ENCODE data around the gene TC2N. TPM values are rescaled to one million over a fixed set of nuclear protein-coding genes. Genes with fewer than 3 reads are reported as not detected.

TC2N gene
- total RNA-seq, 6 experiments from 2014 or later, result 0.10 to 0.71 (median 0.33) TPM

GRCh38 chr14:91904956-91905645 lies 37.8 kb upstream of the TC2N start:
- no peak for DNase-seq
- Mint-ChIP-seq H3K4me1 (ENCODE audit: low read depth) (no peaks in the 10 kb centered on the region; the same call in 1 of the 2 replicates), H3K4me3 (no peak overlapping the region), H3K9me3 (no peaks in the 10 kb centered on the region), H3K27me3 (ENCODE audit: insufficient read depth) (no peaks in the 10 kb centered on the region; the same call in 1 of the 2 replicates), H3K36me3 (ENCODE audit: low read depth) (peaks cover 12% of the 10 kb centered on the region), H3K27ac (no peak overlapping the region)
- no peak for TF ChIP-seq CTCF (IDR thresholded peaks at IDR 0.05)

- H3K36me3 Mint-ChIP-seq (ENCODE audit: low read depth), result peaks cover 10% of the 10 kb centered on the region; the same call in 1 of the 2 replicates
- TF ChIP-seq CTCF (IDR thresholded peaks at IDR 0.05), result no peak
- DNase-seq, result no peak
- no peak overlapping the region for H3K27ac Mint-ChIP-seq
- H3K27me3 Mint-ChIP-seq (ENCODE audit: insufficient read depth), result no peaks in the 10 kb centered on the region; the same call in 1 of the 2 replicates
- no peak overlapping the region for H3K4me3 Mint-ChIP-seq
- no peaks in the 10 kb centered on the region for H3K9me3 Mint-ChIP-seq
- peaks cover 6% of the 10 kb centered on the region for H3K4me1 Mint-ChIP-seq (ENCODE audit: low read depth)
Measured at GRCh38 chr14:91904483-91904882, 37.1 kb upstream of the TC2N start.

GRCh38 chr14:91903070-91903469 lies 35.7 kb upstream of the TC2N start:
- no peak overlapping the region for H3K4me3 Mint-ChIP-seq
- H3K9me3 Mint-ChIP-seq, result no peaks in the 10 kb centered on the region
- no peak for TF ChIP-seq CTCF (IDR thresholded peaks at IDR 0.05)
- no peak overlapping the region for H3K27ac Mint-ChIP-seq
- peaks cover 11% of the 10 kb centered on the region for H3K4me1 Mint-ChIP-seq (ENCODE audit: low read depth)
- peaks cover 10% of the 10 kb centered on the region; the same call in 1 of the 2 replicates for H3K36me3 Mint-ChIP-seq (ENCODE audit: low read depth)
- no peaks in the 10 kb centered on the region; the same call in 1 of the 2 replicates for H3K27me3 Mint-ChIP-seq (ENCODE audit: insufficient read depth)
- no peak for DNase-seq

GRCh38 chr14:91902336-91902735 lies 35.0 kb upstream of the TC2N start:
- Mint-ChIP-seq H3K27ac (no peak overlapping the region), H3K4me1 (ENCODE audit: low read depth) (peaks cover 16% of the 10 kb centered on the region), H3K4me3 (no peak overlapping the region), H3K27me3 (ENCODE audit: insufficient read depth) (no peaks in the 10 kb centered on the region; the same call in 1 of the 2 replicates), H3K36me3 (ENCODE audit: low read depth) (peaks cover 6% of the 10 kb centered on the region; the same call in 1 of the 2 replicates), H3K9me3 (no peaks in the 10 kb centered on the region)
- TF ChIP-seq CTCF (IDR thresholded peaks at IDR 0.05), result no peak
- DNase-seq, result no peak

- Mint-ChIP-seq H3K27ac (no peak overlapping the region), H3K36me3 (ENCODE audit: low read depth) (no peaks in the 10 kb centered on the region), H3K27me3 (ENCODE audit: insufficient read depth) (no peaks in the 10 kb centered on the region; the same call in 1 of the 2 replicates), H3K9me3 (no peaks in the 10 kb centered on the region), H3K4me3 (no peak overlapping the region), H3K4me1 (ENCODE audit: low read depth) (peaks cover 21% of the 10 kb centered on the region)
- no peak for DNase-seq
- TF ChIP-seq CTCF (IDR thresholded peaks at IDR 0.05), result no peak
Measured at GRCh38 chr14:91901449-91902226, 34.3 kb upstream of the TC2N start.

Measured in HFFc6 (cell line).